ENCODE data around the gene MALT1.

MALT1 gene

GRCh38 chr18:58671111-58671631 is at the start of gene MALT1:
TSS of gene MALT1 (plus strand) at chr18:58671465. CDS start at chr18:58671644, 179 bp downstream.
- peak; percentile 89 to 94 for DNase-seq (ENCODE audit: low read depth in 2 of 2)
- H3K4me3 ChIP-seq (replicated peaks in 1 of 2; ENCODE audit: low read depth in 2 of 2, low read length in 2 of 2), result peak within 1 kb of the TSS; percentile 71 to 78
- no peak for TF ChIP-seq CTCF (IDR thresholded peaks at IDR 0.05; ENCODE audit: low read depth, low read length)

GRCh38 chr18:58624011-58624410 is 47.3 kb upstream of the MALT1 start:
- TF ChIP-seq CTCF (IDR thresholded peaks at IDR 0.05; ENCODE audit: low read depth, low read length), result no peak
- DNase-seq (ENCODE audit: low read depth in 2 of 2), result no peak
- no peak overlapping the region for H3K4me3 ChIP-seq (replicated peaks in 1 of 2; ENCODE audit: low read depth in 2 of 2, low read length in 2 of 2)

- no peak for DNase-seq (ENCODE audit: low read depth in 2 of 2)
- no peak overlapping the region for H3K4me3 ChIP-seq (replicated peaks in 1 of 2; ENCODE audit: low read depth in 2 of 2, low read length in 2 of 2)
Measured at GRCh38 chr18:58625839-58626238, 45.4 kb upstream of the MALT1 start.

GRCh38 chr18:58630071-58630470 is 41.2 kb upstream of the MALT1 start:
- H3K4me3 ChIP-seq (replicated peaks in 1 of 2; ENCODE audit: low read depth in 2 of 2, low read length in 2 of 2), result no peak overlapping the region
- no peak for TF ChIP-seq CTCF (IDR thresholded peaks at IDR 0.05; ENCODE audit: low read depth, low read length)
- DNase-seq (ENCODE audit: low read depth in 2 of 2), result no peak

More at GRCh38 chr18:58625839-58626238, 45.4 kb upstream of the MALT1 start:
- no peak for TF ChIP-seq CTCF (IDR thresholded peaks at IDR 0.05; ENCODE audit: low read depth, low read length)

GRCh38 chr18:58631301-58631700 is 40.0 kb upstream of the MALT1 start:
- no peak for TF ChIP-seq CTCF (IDR thresholded peaks at IDR 0.05; ENCODE audit: low read depth, low read length)
- no peak overlapping the region for H3K4me3 ChIP-seq (replicated peaks in 1 of 2; ENCODE audit: low read depth in 2 of 2, low read length in 2 of 2)
- no peak for DNase-seq (ENCODE audit: low read depth in 2 of 2)

- no peak for DNase-seq (ENCODE audit: low read depth in 2 of 2)
- H3K4me3 ChIP-seq (replicated peaks in 1 of 2; ENCODE audit: low read depth in 2 of 2, low read length in 2 of 2), result no peak overlapping the region
- no peak for TF ChIP-seq CTCF (IDR thresholded peaks at IDR 0.05; ENCODE audit: low read depth, low read length)
Measured at GRCh38 chr18:58632552-58632951, 38.7 kb upstream of the MALT1 start.

- no peak for TF ChIP-seq CTCF (IDR thresholded peaks at IDR 0.05; ENCODE audit: low read depth, low read length)
- no peak overlapping the region for H3K4me3 ChIP-seq (replicated peaks in 1 of 2; ENCODE audit: low read depth in 2 of 2, low read length in 2 of 2)
- no peak for DNase-seq (ENCODE audit: low read depth in 2 of 2)
Measured at GRCh38 chr18:58633874-58634273, 37.4 kb upstream of the MALT1 start.

Measured in cardiac fibroblast (primary cell).